Tibial nerve (tissue), 4 donors: ENCODE data around the gene VSIG10L. TPM values are rescaled to one million over a fixed set of nuclear protein-coding genes. Genes with fewer than 3 reads are reported as not detected.

ENCODE experiments used
- DNase-seq, 2 donors: peaks; one replicate each; pipeline ENCODE4 v3.0.0-alpha.2; 2019; ENCODE audit warnings: low spot score in 2 of 2
- H3K27ac ChIP-seq, 4 donors: fragments of 200-600 bp; sonication (generic) in 3 of 4; one replicate each; pipeline ENCODE4 v1.5.1; 2017 to 2019; ENCODE audit warnings: mild to moderate bottlenecking in 1 of 4
- H3K27me3 ChIP-seq, 2 donors: fragments of 200-600 bp; sonication (generic) in 1 of 2; one replicate each; pipeline versions ENCODE4 v1.5.1 to v1.6.0; 2017 to 2019
- H3K36me3 ChIP-seq, 3 donors: fragments of 200-600 bp; sonication (generic); one replicate each; pipeline ENCODE4 v1.5.1; 2018 to 2019
- H3K4me1 ChIP-seq, 4 donors: fragments of 200-600 bp; sonication (generic) in 3 of 4; one replicate each; pipeline ENCODE4 v1.5.1; 2017 to 2019
- H3K4me3 ChIP-seq, 4 donors: fragments of 200-600 bp; sonication (generic) in 3 of 4; one replicate each; pipeline ENCODE4 v1.5.1; 2017 to 2019; ENCODE audit warnings: mild to moderate bottlenecking in 1 of 4, moderate library complexity in 1 of 4
- H3K9me3 ChIP-seq, 4 donors: fragments of 200-600 bp; sonication (generic) in 3 of 4; one replicate each; pipeline ENCODE4 v1.5.1; 2017 to 2019
- CTCF ChIP-seq, 5 experiments: fragments of 200-600 bp in 3 of 5; fragments of 450-650 bp in 2 of 5; sonication (generic) in 3 of 5; IDR thresholded peaks; one replicate each; pipeline ENCODE4 v1.5.1; 2016 to 2019; ENCODE audit warnings: antibody characterized with exemption in 5 of 5, mild to moderate bottlenecking in 3 of 5, moderate library complexity in 2 of 5
- EP300 ChIP-seq, 2 donors: sonication (generic); formaldehyde crosslinking; IDR thresholded peaks; one replicate each; pipeline ENCODE4 v1.6.1; 2017; ENCODE audit warnings: antibody characterized with exemption in 2 of 2, mild to moderate bottlenecking in 1 of 2
- POLR2A ChIP-seq, 2 donors: fragments of 450-650 bp; IDR thresholded peaks; one replicate each; pipeline ENCODE4 v1.6.1; 2017; ENCODE audit warnings: antibody characterized with exemption in 2 of 2, mild to moderate bottlenecking in 2 of 2, moderate library complexity in 2 of 2
- WGBS, 2 donors: methylation state at CpG; one replicate each; pipeline ENCODE4 v1.1.5; 2018; 5-methylcytosine and 5-hydroxymethylcytosine counted together
- total RNA-seq, 4 donors: library from RNA; depleted of rRNA; stranded (reverse); fragments of >200 nt; gene quantifications; one replicate each; pipeline ENCODE4 v1.1.0, GENCODE V29; 2016

VSIG10L gene
- total RNA-seq, 4 donors from 2014 or later: 0.44 to 3.7 (median 2.1) TPM

DNA sequence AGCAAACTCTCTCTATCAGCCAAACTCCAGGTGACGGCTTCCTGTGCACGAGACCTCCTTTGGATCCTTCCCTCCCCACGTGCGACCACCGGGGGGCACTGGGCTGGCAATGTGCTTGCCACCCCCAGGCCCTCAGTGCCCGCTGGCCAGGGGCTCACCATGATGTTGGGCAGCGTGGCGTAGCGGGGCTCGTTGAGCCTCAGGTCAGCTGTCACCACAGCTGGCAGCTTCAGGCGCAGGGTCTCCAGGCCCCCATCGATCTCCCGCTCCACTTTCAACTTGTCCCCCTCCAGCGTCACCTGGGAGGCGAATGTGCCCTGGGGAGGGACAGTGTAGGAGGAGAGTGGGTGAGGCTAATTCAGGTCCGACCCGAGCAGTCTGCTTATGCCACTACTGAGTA, 4.8 kb upstream of the VSIG10L start:
- Histone ChIP-seq H3K36me3 (peaks cover 0 to 60% (median 2%) of the 10 kb centered on the region in 3 donors), H3K9me3 (no peaks in the 10 kb centered on the region), H3K27me3 (no peaks in the 10 kb centered on the region), H3K27ac (no peak overlapping the region), H3K4me3 (no peak overlapping the region), H3K4me1 (no peaks in the 10 kb centered on the region)
- TF ChIP-seq EP300 (IDR thresholded peaks at IDR 0.05): no peak
- TF ChIP-seq POLR2A (IDR thresholded peaks at IDR 0.05): no peak
- TF ChIP-seq CTCF (IDR thresholded peaks at IDR 0.05): no peak
- 83 to 92% methylated on average over 9 to 17 of the region's 17 CpGs for WGBS, 2 donors
- no peak for DNase-seq

DNA sequence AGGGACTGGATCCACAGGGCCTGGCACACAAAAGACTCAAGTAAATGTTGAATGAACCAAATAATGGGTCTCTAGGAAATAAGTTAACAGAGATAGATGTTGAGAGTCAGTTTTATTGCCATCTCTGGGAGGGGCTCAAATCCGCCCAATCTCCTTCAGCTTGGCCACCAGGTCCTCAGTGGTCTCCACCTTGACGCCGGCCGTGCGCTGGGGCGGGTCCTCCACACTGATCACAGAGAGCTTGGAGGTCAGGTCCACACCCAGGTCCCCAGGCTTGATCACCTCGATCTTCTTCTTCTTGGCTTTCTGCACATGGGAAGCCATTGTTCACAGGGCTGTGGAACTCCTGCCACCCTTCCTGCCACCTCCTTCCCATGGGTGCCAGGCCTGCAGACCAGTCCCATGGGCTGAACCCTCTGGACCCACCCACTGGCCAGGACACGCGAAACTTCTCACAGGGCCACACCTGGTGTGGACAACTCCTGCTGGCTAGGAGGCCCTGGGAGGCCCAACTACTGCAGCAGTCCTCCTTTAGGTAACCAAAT, 3.2 kb upstream of the VSIG10L start:
- Histone ChIP-seq H3K4me1 (peaks cover 0 to 12% (median 7%) of the 10 kb centered on the region in 4 donors), H3K36me3 (peaks cover 0 to 44% (median 0%) of the 10 kb centered on the region in 3 donors), H3K4me3 (no peak overlapping the region), H3K27ac (no peak overlapping the region), H3K9me3 (no peaks in the 10 kb centered on the region), H3K27me3 (no peaks in the 10 kb centered on the region)
- TF ChIP-seq CTCF (IDR thresholded peaks at IDR 0.05) (no peak), EP300 (IDR thresholded peaks at IDR 0.05) (no peak), POLR2A (IDR thresholded peaks at IDR 0.05) (no peak)
- DNase-seq: no peak
- WGBS, 2 donors: 97 to 98% methylated on average over 9 of the region's 9 CpGs

GRCh38 chr19:51342631-51343569, 961 bp upstream of the VSIG10L start:
- Histone ChIP-seq H3K27ac (peak overlapping the region in 1 of 4 donors; percentile 90), H3K4me3 (no peak overlapping the region), H3K4me1 (peaks cover 0 to 28% (median 11%) of the 10 kb centered on the region in 4 donors), H3K9me3 (no peaks in the 10 kb centered on the region), H3K27me3 (no peaks in the 10 kb centered on the region), H3K36me3 (peaks cover 0 to 34% (median 0%) of the 10 kb centered on the region in 3 donors)
- TF ChIP-seq EP300 (IDR thresholded peaks at IDR 0.05): no peak
- no peak for TF ChIP-seq CTCF (IDR thresholded peaks at IDR 0.05)
- TF ChIP-seq POLR2A (IDR thresholded peaks at IDR 0.05): no peak
- no peak for DNase-seq
- WGBS, 2 donors: 56 to 62% methylated on average over 9 of the region's 9 CpGs

- no peak overlapping the region for H3K4me3 ChIP-seq
- H3K9me3 ChIP-seq: no peaks in the 10 kb centered on the region
- DNase-seq: no peak
- WGBS, 2 donors: 84 to 85% methylated on average over 18 of the region's 18 CpGs
- H3K27me3 ChIP-seq: no peaks in the 10 kb centered on the region
- peaks cover 0 to 28% (median 11%) of the 10 kb centered on the region in 4 donors for H3K4me1 ChIP-seq
- TF ChIP-seq EP300 (IDR thresholded peaks at IDR 0.05) (no peak), CTCF (IDR thresholded peaks at IDR 0.05) (no peak), POLR2A (IDR thresholded peaks at IDR 0.05) (no peak)
- H3K27ac ChIP-seq: peak overlapping the region; percentile 77 to 91 (median 86)
- peaks cover 0 to 15% (median 0%) of the 10 kb centered on the region in 3 donors for H3K36me3 ChIP-seq
Measured at GRCh38 chr19:51341066-51341465, 873 bp downstream of the VSIG10L start.
